Stimulated activated effector memory CD8-positive, alpha-beta T cell treated with anti-CD3 and anti-CD28 coated beads, Interleukin-12 subunit alpha, Interleukin-12 subunit beta, amount 100 ng/mL, for 72 hours (primary cell): ENCODE measurements around the gene PIEZO2.
"Not testable (repeated sequence)": the region's sequence is repeated elsewhere in the genome, so short reads cannot be mapped to it uniquely, and the experiment has no call there.

Experiments
- ATAC-seq: fragments of 150-1000 bp; cut with Tn5 transposase; 2 replicates; pipeline ENCODE4 v1.10.0; 2021
- DNase-seq, 2 donors: peaks; one replicate each; pipeline ENCODE4 v3.0.0; 2021 to 2022; ENCODE audit warnings: low spot score in 2 of 2
- H3K27ac Mint-ChIP-seq: one replicate; pipeline ENCODE4 v1.8.0; 2022; ENCODE audit warnings: mild to moderate bottlenecking, mixed read lengths
- H3K36me3 Mint-ChIP-seq: one replicate; pipeline ENCODE4 v1.8.0; 2022; ENCODE audit warnings: mild to moderate bottlenecking, mixed read lengths
- H3K4me1 Mint-ChIP-seq: one replicate; pipeline ENCODE4 v1.8.0; 2022; ENCODE audit warnings: mixed read lengths
- H3K4me3 Mint-ChIP-seq: one replicate; pipeline ENCODE4 v1.8.0; 2022; ENCODE audit warnings: mild to moderate bottlenecking, mixed read lengths
- H3K9me3 Mint-ChIP-seq: one replicate; pipeline ENCODE4 v1.8.0; 2022; ENCODE audit warnings: mixed read lengths

The PIEZO2 gene

DNA sequence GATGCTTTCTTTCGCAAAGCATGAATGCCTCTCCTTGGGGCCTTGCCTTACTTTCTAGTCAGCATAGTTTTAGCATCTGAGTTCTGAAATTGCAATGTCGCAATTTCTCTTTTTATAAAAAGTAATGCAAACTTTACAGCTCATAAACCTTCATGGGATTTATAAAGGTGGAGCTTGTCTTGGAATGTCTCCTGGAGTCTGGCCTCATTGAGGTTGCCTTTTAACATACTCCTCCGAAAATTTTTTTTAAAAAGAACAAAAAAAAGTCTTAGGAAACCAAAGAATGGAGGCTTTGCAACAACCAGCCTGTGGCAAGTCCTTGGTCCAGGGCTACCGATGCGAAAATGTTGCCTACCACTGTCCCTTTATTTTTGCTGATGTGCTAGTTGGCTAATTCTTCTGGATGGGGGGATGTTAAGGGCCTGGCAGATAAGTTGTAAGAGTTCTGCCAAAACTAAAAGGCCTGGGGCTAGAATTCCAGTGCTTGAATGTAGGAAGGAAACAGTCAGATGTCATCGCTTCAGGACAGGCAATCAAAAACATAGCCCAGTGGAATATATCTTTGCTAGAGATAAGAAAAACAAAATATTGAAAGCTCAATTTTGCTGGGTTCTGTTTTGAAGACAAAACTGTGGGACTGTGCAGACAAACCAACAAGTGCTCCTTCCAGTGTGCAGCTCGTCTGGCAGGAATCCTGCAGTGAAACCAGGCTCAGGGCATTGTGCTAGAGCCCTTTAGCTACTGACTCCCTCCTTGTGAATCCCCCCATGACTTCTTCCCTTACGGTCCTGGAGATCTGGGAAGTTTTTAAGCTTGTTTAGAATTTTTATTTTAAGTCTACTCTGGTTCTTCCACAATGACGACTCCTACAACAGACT is 213.0 kb downstream of the PIEZO2 start:
- H3K36me3 Mint-ChIP-seq: no peaks in the 10 kb centered on the region
- no peak for DNase-seq

DNA sequence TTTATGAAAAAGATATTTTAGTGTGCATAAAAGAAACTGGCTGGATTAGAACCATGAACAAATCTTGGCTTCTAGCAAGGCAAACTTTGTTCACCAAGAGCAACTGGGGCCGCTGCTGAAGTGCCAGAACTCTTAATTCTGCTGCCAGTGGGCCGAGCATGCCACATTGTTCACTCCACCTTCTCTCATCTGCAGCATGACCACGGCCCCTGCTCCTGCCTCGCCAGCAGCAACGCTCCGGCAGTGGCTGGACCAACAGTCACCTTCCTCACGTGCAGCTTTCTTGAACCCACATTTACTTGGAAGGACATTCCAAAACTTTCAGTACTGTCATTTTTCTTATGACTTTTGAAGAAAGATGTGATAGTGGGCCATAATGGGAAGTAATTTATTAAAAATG is 213.8 kb downstream of the PIEZO2 start:
- Mint-ChIP-seq H3K4me1 (no peaks in the 10 kb centered on the region), H3K9me3 (peaks cover 3% of the 10 kb centered on the region), H3K27ac (no peak overlapping the region), H3K4me3 (no peak overlapping the region), H3K36me3 (no peaks in the 10 kb centered on the region)
- DNase-seq (no peak), ATAC-seq (no peak)

More for the DNA sequence above, 213.0 kb downstream of the PIEZO2 start:
- H3K4me1 Mint-ChIP-seq: no peaks in the 10 kb centered on the region
- H3K9me3 Mint-ChIP-seq: peaks cover 3% of the 10 kb centered on the region
- no peak for ATAC-seq
- H3K27ac Mint-ChIP-seq: no peak overlapping the region
- H3K4me3 Mint-ChIP-seq: no peak overlapping the region

DNA sequence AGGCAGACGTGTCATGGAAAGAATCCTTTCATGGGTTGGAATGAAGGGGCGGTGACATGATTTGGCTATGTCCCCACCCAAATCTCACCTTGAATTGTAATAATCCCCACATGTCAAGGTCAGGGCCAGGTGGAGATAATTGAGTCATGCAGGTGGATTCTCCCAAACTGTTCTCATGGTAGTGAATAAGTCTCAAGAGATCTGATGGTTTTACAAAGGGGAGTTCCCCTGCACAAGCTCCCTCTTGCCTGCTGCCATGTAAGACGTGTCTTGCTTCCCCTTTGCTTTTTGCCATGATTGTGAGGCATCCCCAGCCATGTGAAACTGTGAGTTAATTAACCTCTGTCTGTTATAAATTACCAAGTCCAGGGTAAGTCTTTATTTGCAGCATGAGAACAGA is 215.7 kb downstream of the PIEZO2 start:
- H3K4me1 Mint-ChIP-seq, H3K4me3 Mint-ChIP-seq, H3K9me3 Mint-ChIP-seq, DNase-seq, ATAC-seq, H3K36me3 Mint-ChIP-seq, H3K27ac Mint-ChIP-seq: not testable (repeated sequence)

- H3K4me3 Mint-ChIP-seq: no peak overlapping the region
- DNase-seq: no peak
- H3K36me3 Mint-ChIP-seq: no peaks in the 10 kb centered on the region
These were observed 219.3 kb downstream of the PIEZO2 start for GRCh38 chr18:10930076-10930475.

DNA sequence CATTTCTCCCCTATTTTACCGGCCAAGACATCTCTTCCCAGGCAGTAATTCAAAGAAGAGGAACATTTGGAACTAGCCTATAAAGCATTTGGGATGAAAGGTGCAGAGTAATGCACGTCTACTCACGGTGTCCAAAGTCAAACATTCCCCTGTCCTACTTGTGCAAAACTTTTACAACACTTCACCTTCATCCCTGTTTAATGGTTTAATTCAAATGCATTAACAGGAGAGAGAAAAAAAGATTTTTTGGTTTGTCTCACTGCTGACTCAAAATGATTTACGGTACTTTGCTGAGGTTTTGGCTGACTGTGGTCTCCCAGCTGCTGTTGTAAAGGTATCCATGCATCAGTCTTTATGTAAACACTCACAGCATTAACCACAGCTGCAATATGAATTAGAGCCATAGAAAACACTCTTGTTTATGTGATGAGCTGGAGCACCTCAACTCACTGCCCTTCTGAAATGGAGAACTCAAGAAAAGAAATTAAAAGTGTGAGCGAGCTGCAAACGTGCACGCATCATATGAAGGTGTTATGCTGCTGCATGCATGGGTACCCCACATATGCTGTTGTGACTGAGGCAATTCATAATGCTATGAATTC is 220.5 kb downstream of the PIEZO2 start:
- H3K4me3 Mint-ChIP-seq: no peak overlapping the region
- no peaks in the 10 kb centered on the region for H3K9me3 Mint-ChIP-seq
- no peak for ATAC-seq
- no peaks in the 10 kb centered on the region for H3K36me3 Mint-ChIP-seq
- DNase-seq: no peak
- H3K4me1 Mint-ChIP-seq: no peaks in the 10 kb centered on the region
- no peak overlapping the region for H3K27ac Mint-ChIP-seq

More at GRCh38 chr18:10930076-10930475, 219.3 kb downstream of the PIEZO2 start:
- Mint-ChIP-seq H3K27ac (no peak overlapping the region), H3K9me3 (peaks cover 3% of the 10 kb centered on the region), H3K4me1 (no peaks in the 10 kb centered on the region)
- no peak for ATAC-seq

GRCh38 chr18:10928011-10928771 is 221.2 kb downstream of the PIEZO2 start:
- DNase-seq (no peak), ATAC-seq (no peak)
- Mint-ChIP-seq H3K27ac (no peak overlapping the region), H3K4me3 (no peak overlapping the region), H3K4me1 (no peaks in the 10 kb centered on the region), H3K9me3 (no peaks in the 10 kb centered on the region), H3K36me3 (no peaks in the 10 kb centered on the region)

DNA sequence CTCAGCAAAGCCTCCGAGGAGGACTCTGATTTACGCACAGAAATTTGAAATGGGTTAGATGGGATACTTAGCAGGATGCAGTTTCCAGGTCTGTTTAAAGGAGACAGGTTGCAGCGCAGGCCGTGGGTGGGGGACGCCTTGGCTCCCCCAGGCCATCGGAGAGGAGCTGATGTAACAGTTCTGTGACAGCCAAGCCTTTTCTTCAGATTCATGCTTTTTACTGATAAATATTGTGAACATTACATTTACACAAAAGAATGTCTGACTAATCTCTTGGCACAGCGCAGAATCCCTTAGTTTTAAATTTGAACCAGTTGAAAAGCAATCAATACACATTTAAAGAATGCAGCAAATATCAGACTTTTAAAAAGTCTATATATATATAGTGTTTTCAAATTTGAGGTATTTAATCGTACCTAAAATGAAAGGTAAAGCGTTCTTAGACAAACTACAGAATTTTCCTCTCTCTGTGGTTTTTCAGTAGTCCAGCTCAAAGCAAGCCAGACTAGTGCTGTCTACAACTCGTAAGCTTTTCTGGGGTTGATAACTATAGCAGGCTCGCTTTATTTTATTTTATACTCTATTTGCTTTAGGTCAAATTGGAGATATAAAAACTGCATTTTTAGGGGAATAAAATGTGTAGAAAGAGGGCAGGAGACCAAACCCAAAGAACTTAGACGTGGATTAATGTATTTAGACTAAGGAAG is 221.9 kb downstream of the PIEZO2 start:
- Mint-ChIP-seq H3K4me3 (no peak overlapping the region), H3K36me3 (no peaks in the 10 kb centered on the region), H3K9me3 (no peaks in the 10 kb centered on the region), H3K27ac (no peak overlapping the region), H3K4me1 (no peaks in the 10 kb centered on the region)
- no peak for ATAC-seq
- DNase-seq: no peak

- H3K27ac Mint-ChIP-seq: no peak overlapping the region
- ATAC-seq: no peak
- no peaks in the 10 kb centered on the region for H3K4me1 Mint-ChIP-seq
- no peak for DNase-seq
- H3K9me3 Mint-ChIP-seq: no peaks in the 10 kb centered on the region
- H3K36me3 Mint-ChIP-seq: no peaks in the 10 kb centered on the region
- no peak overlapping the region for H3K4me3 Mint-ChIP-seq
These were observed 222.7 kb downstream of the PIEZO2 start for GRCh38 chr18:10926621-10927161.

- Mint-ChIP-seq H3K27ac (no peak overlapping the region), H3K4me3 (no peak overlapping the region), H3K4me1 (no peaks in the 10 kb centered on the region), H3K36me3 (no peaks in the 10 kb centered on the region), H3K9me3 (no peaks in the 10 kb centered on the region)
- no peak for DNase-seq
- ATAC-seq: no peak
These were observed 225.1 kb downstream of the PIEZO2 start for GRCh38 chr18:10924290-10924689.

GRCh38 chr18:10923551-10924070 is 225.8 kb downstream of the PIEZO2 start:
- Mint-ChIP-seq H3K4me3 (no peak overlapping the region), H3K4me1 (no peaks in the 10 kb centered on the region), H3K27ac (no peak overlapping the region), H3K36me3 (no peaks in the 10 kb centered on the region), H3K9me3 (no peaks in the 10 kb centered on the region)
- ATAC-seq (no peak), DNase-seq (no peak)

DNA sequence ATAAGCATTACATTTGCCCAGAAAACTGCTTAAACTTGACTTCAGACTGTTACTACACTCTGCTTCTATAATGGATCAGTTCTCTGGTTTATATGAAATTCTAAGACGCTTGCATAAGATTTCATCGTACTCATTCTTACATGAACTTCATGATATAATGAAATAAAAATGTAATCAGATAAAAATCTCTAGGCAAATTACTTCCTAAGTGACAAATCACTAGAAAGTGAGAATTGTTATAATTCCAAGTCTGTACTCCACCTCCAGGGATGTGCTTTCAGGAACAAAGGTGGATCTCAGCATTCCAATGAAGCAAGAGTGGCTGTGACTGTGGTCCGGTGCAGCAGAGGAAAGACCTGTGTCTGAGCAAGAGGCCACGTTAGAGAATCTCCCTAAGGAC is 226.2 kb downstream of the PIEZO2 start:
- ATAC-seq (no peak), DNase-seq (no peak)
- Mint-ChIP-seq H3K4me3 (no peak overlapping the region), H3K36me3 (no peaks in the 10 kb centered on the region), H3K27ac (no peak overlapping the region), H3K4me1 (no peaks in the 10 kb centered on the region), H3K9me3 (no peaks in the 10 kb centered on the region)

DNA sequence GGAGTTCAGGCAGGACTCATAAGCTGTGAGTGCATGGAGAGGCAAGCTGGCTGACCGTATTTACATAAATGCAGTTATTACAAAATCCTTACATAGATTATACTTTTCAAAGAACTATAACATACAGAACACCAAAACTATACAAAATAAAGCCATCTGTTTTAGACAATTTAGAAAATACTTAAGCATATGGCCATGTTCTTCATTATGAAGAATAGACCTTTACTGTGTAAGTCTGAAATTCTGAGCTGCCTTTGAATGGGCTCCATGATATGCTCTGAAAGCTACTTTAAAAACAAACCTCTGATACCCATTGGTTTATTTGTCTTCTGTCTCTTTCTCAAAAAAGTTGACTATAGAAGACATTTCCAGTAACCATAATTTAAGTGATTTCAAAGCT is 226.7 kb downstream of the PIEZO2 start:
- H3K4me1 Mint-ChIP-seq, H3K27ac Mint-ChIP-seq: not testable (repeated sequence)

GRCh38 chr18:10920309-10920708 is 229.1 kb downstream of the PIEZO2 start:
- not testable (repeated sequence) for H3K9me3 Mint-ChIP-seq, ATAC-seq, DNase-seq, H3K27ac Mint-ChIP-seq, H3K36me3 Mint-ChIP-seq, H3K4me3 Mint-ChIP-seq, H3K4me1 Mint-ChIP-seq

More for the DNA sequence above, 226.7 kb downstream of the PIEZO2 start:
- ATAC-seq, H3K9me3 Mint-ChIP-seq, DNase-seq, H3K36me3 Mint-ChIP-seq, H3K4me3 Mint-ChIP-seq: not testable (repeated sequence)

DNA sequence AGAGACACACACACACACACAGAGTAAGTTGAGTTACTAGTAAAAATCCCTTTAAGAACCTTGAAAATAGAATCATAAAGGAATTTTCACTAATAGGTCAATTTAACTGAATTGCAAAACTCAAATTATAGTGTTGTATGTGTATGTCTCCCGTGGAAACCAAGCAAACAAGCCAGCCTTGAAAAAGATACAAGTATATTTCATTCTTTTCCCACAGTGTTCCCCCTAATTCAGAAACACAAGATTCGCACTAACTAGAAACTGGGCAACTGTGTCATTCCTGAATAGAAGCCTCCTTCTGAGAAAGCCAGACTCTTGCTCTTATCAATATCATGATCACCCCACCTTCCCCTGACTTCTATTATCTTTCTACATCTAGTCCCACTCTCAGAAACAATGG is 229.5 kb downstream of the PIEZO2 start:
- ATAC-seq (no peak), DNase-seq (no peak)
- H3K36me3 Mint-ChIP-seq: no peaks in the 10 kb centered on the region

GRCh38 chr18:10916865-10917264 is 232.5 kb downstream of the PIEZO2 start:
- ATAC-seq (no peak), DNase-seq (no peak)
- no peak overlapping the region for H3K4me3 Mint-ChIP-seq
- H3K27ac Mint-ChIP-seq: no peak overlapping the region
- H3K36me3 Mint-ChIP-seq: no peaks in the 10 kb centered on the region
- H3K9me3 Mint-ChIP-seq: no peaks in the 10 kb centered on the region
- no peaks in the 10 kb centered on the region for H3K4me1 Mint-ChIP-seq

More for the DNA sequence above, 229.5 kb downstream of the PIEZO2 start:
- H3K9me3 Mint-ChIP-seq: no peaks in the 10 kb centered on the region
- no peaks in the 10 kb centered on the region for H3K4me1 Mint-ChIP-seq
- H3K27ac Mint-ChIP-seq: no peak overlapping the region
- H3K4me3 Mint-ChIP-seq: no peak overlapping the region
